ENCODE data around the gene CYP8B1.

The CYP8B1 gene

DNA sequence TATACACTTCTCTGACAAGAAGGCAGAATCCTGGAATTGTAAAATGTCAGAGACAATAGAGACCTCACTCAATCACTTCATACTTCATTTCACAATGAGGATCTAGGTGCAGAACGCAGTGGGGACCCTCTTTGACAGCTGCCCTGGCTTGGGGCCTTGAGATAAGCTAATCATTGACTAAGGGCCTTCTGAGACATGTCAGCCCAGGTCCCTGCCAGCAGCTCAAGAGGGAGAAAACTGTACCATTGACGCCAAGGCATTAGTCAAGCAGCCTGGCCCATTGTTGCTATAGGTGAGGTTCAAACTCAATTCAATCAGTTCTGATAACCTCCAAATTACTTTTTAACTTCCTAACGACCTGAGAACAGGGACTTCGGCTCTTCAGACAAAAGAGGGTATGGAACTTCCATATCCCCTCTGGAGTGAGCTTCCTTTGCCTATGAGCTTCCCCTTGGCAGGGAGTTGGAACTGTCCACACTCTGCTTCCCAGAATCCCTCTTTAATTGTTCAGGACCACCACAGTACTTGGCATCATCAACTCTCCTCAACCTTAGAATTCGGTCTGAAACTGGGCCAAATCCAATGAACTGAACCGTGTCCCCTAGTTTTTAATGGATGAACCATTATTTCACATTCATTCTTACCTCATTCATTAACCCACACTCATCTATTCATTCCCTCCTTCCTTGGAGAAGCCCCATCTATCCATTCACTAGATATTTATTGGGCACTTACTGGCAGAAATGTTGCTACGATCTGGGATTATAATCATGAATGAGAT lies 1.5 kb upstream of the CYP8B1 start:
- TF ChIP-seq, protein P1, sequence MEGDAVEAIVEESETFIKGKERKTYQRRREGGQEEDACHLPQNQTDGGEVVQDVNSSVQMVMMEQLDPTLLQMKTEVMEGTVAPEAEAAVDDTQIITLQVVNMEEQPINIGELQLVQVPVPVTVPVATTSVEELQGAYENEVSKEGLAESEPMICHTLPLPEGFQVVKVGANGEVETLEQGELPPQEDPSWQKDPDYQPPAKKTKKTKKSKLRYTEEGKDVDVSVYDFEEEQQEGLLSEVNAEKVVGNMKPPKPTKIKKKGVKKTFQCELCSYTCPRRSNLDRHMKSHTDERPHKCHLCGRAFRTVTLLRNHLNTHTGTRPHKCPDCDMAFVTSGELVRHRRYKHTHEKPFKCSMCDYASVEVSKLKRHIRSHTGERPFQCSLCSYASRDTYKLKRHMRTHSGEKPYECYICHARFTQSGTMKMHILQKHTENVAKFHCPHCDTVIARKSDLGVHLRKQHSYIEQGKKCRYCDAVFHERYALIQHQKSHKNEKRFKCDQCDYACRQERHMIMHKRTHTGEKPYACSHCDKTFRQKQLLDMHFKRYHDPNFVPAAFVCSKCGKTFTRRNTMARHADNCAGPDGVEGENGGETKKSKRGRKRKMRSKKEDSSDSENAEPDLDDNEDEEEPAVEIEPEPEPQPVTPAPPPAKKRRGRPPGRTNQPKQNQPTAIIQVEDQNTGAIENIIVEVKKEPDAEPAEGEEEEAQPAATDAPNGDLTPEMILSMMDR (conservative IDR thresholded peaks at IDR 0.05; ENCODE audit: low read depth), result no peak
- CTCF ChIA-PET, result no interaction called here
- no peak for DNase-seq (ENCODE audit: low spot score)
- no peak overlapping the region for H3K27ac ChIP-seq
- POLR2A ChIA-PET (ENCODE audit: low non-redundant PET), result no interaction called here

DNA sequence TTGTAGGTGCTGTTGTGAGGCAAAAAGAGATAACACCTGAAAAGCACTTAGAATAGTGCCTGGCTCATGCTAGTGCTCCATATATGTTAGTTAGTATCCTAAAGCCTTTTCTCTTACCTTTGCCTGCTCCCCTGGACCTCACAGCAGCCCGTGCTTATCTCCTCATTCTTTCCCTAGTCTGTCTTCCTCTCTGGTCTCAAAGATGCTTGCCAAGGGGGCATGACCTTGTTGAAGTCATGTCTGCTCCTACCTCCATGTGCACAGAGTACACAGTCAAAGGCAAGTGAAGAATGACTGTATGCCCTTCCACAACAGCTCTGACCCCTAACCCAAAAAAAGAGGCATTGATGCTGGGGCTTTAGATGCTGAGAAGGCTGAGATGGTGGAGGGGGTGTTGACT lies 722 bp upstream of the CYP8B1 start:
- ChIA-PET CTCF (no interaction called here), POLR2A (ENCODE audit: low non-redundant PET) (no interaction called here)
- no peak overlapping the region for H3K27ac ChIP-seq
- no peak for DNase-seq (ENCODE audit: low spot score)
- TF ChIP-seq, protein P1 (conservative IDR thresholded peaks at IDR 0.05; ENCODE audit: low read depth), result no peak

DNA sequence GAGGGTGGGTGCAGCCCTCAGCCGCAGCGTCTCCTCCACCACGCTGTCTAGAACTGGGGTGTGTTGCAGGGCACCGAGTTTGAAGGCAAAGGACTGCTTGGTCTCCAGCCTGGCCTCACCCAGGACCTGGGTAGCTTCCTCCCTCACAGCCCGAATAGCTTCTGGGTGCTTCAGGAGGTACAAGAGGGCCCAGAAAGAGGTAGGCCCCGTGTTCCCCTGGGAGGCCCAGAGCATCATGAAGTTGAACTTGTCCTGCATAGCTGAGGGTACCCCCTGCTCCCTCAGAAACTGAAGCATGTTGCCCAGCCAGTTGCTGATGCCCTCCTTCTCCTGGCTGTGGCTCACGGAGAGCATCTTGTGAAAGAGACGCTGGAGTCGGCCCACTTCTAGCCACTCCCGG lies 930 bp downstream of the CYP8B1 start:
- TF ChIP-seq, protein P1 (conservative IDR thresholded peaks at IDR 0.05; ENCODE audit: low read depth), result no peak
- no peak for DNase-seq (ENCODE audit: low spot score)
- POLR2A ChIA-PET (ENCODE audit: low non-redundant PET), result no interaction called here
- CTCF ChIA-PET, result interaction anchor here (0.6 kb wide), 1 partner anchor 246 kb away, joined by 3 read pairs; no protein-coding TSS in a partner anchor
- H3K27ac ChIP-seq, result no peak overlapping the region

DNA sequence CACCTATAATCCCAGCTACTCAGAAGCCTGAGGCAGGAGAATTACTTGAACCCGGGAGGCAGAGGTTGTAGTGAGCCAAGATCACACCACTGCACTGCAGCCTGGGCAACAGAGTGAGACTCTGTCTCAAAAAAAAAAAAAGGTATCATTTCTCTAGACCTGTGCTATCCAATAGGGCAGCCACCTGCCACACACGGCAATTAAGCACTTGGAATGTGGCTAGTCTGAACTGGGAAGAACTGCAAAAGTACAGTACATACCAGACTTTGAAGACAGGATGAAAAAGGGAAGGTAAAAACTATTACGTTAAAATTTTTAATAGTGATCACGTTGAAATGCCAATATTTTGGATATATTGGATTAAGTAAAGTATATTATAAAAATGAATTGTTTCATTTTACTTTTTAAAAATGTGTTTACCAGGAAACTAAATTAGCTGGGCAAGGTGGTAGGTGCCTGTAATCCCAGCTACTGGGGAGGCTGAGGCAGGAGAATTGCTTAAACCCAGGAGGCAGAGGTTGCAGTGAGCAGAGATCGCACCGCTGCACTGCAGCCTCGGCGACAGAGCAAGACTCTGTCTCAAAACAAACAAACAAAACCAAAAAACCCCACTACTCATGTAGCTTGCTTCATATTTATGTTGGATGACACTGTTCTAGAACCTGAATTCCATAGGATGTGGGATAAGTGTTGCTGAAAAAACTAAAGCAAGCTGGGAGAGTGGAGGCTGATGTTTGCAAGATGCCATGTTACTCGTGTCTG lies 2.3 kb downstream of the CYP8B1 start:
- TF ChIP-seq, protein P1 (conservative IDR thresholded peaks at IDR 0.05; ENCODE audit: low read depth), result no peak

DNA sequence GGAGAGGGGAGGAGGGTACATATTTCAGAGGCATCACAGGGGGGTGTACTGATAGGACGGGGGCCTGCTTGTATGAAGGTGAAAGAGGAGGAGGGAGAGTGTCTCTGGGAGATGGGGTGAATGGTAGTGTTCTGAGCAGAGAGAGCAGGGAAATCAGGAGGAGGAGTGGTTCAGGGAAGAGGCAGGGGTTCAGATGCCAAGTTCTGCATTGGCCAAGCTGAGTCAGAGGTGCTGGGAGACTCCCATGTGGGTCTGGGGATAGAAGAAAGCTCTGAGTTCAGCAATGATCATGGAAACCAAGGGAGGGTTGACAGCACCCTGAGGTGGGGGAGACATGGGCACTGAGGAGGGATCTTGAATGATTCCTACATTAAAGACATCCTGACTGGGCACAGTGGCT lies 3.0 kb downstream of the CYP8B1 start:
- TF ChIP-seq, protein P1 (conservative IDR thresholded peaks at IDR 0.05; ENCODE audit: low read depth), result no peak
- DNase-seq (ENCODE audit: low spot score), result no peak
- CTCF ChIA-PET, result no interaction called here
- POLR2A ChIA-PET (ENCODE audit: low non-redundant PET), result no interaction called here
- H3K27ac ChIP-seq, result no peak overlapping the region

More for the DNA sequence above, 2.3 kb downstream of the CYP8B1 start:
- CTCF ChIA-PET, result no interaction called here
- no peak for DNase-seq (ENCODE audit: low spot score)
- POLR2A ChIA-PET (ENCODE audit: low non-redundant PET), result no interaction called here
- H3K27ac ChIP-seq, result no peak overlapping the region

DNA sequence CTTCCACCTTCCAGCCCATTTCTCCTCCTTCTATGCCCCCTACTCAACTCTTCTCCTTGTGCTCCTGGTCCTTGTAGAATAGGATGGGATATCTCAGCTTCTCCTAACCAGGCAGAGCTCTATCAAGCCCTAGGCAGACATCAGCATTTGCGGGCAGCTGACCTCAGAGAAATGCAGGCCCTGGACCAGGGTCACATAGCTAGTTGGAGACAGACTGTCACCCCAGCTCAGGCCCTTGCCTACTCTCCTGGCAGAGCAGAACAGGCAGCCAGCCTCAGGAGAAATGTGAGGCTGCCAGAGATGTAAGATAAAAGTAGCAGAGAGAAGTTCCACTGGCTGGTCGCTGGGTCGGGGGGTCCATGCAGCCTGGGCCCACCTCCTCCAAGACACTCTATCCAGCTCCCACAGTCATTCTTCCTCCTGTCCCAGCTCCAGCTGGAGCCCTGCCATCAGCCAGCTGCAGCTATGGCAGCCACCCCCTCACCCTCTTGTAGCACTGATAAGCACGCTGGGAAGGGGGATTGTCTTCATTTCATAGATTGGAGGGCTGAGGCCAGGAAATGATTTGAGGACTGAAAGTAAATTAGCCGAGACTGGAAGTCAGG lies 4.0 kb downstream of the CYP8B1 start:
- ChIA-PET CTCF (no interaction called here), POLR2A (ENCODE audit: low non-redundant PET) (no interaction called here)
- TF ChIP-seq, protein P1 (conservative IDR thresholded peaks at IDR 0.05; ENCODE audit: low read depth), result no peak
- no peak overlapping the region for H3K27ac ChIP-seq
- no peak for DNase-seq (ENCODE audit: low spot score)
